HUES6 (cell line): ENCODE results near the gene NFIA.
A peak's percentile ranks its signal among the peaks of the same experiment; 100 is the strongest.

Experiments
- H3K27ac ChIP-seq: 2 replicates; pipeline ENCODE4 v1.7.0; 2013; ENCODE audit warnings: low read depth, mild to moderate bottlenecking, low read length, inconsistent platforms
- H3K27me3 ChIP-seq: 2 replicates; pipeline ENCODE4 v1.6.1; 2013; ENCODE audit warnings: low read length; ENCODE audit not compliant: control insufficient read depth, insufficient read depth
- H3K36me3 ChIP-seq: 2 replicates; pipeline ENCODE4 v1.6.1; 2013; ENCODE audit warnings: low read length; ENCODE audit not compliant: control insufficient read depth, insufficient read depth
- H3K4me1 ChIP-seq: 2 replicates; pipeline ENCODE4 v1.6.1; 2013; ENCODE audit warnings: low read length; ENCODE audit not compliant: control insufficient read depth, insufficient read depth
- H3K4me3 ChIP-seq: 2 replicates; pipeline ENCODE4 v1.5.1; 2013; ENCODE audit warnings: low read depth, low read length
- H3K9ac ChIP-seq: one replicate; pipeline ENCODE4 v1.6.1; 2013; ENCODE audit warnings: mild to moderate bottlenecking, low read length
- H3K9me3 ChIP-seq: 2 replicates; pipeline ENCODE4 v1.6.1; 2013; ENCODE audit warnings: low read depth, low read length; ENCODE audit not compliant: control insufficient read depth, insufficient read depth

The NFIA gene

GRCh38 chr1:61082311-61083012 lies at the start of gene NFIA:
Gene NFIA, plus strand, starts transcription at chr1:61082561.
- Histone ChIP-seq H3K9me3 (no peaks in the 10 kb centered on the region), H3K4me3 (peak within 1 kb of the TSS; percentile 82), H3K4me1 (peaks cover 30% of the 10 kb centered on the region), H3K27me3 (peaks cover 78% of the 10 kb centered on the region), H3K27ac (no peak within 1 kb of the TSS), H3K9ac (peak within 1 kb of the TSS; percentile 51), H3K36me3 (no peaks in the 10 kb centered on the region)

- Histone ChIP-seq H3K9me3 (peaks cover 4% of the 10 kb centered on the region; the same call in 1 of the 2 replicates), H3K4me3 (no peak overlapping the region), H3K36me3 (no peaks in the 10 kb centered on the region)
Measured at GRCh38 chr1:61035880-61036279, 46.5 kb upstream of the NFIA start.

GRCh38 chr1:61042466-61043009 lies 39.8 kb upstream of the NFIA start:
- 0 out of 2 replicates have a peak, but pooled peaks cover 3% of the 10 kb centered on the region for H3K4me1 ChIP-seq
- H3K27me3 ChIP-seq = peaks cover 35% of the 10 kb centered on the region
- H3K4me3 ChIP-seq = peak overlapping the region; percentile 50
- no peaks in the 10 kb centered on the region for H3K9me3 ChIP-seq
- no peaks in the 10 kb centered on the region for H3K36me3 ChIP-seq
- H3K27ac ChIP-seq = no peak overlapping the region
- no peak overlapping the region for H3K9ac ChIP-seq

More at GRCh38 chr1:61035880-61036279, 46.5 kb upstream of the NFIA start:
- no peaks in the 10 kb centered on the region for H3K4me1 ChIP-seq
- H3K27me3 ChIP-seq = no peaks in the 10 kb centered on the region
- H3K27ac ChIP-seq = no peak overlapping the region
- H3K9ac ChIP-seq = no peak overlapping the region

GRCh38 chr1:61043010-61043820 lies 39.1 kb upstream of the NFIA start:
- Histone ChIP-seq H3K4me3 (peak overlapping the region; percentile 50), H3K27me3 (peaks cover 35% of the 10 kb centered on the region), H3K27ac (no peak overlapping the region), H3K36me3 (no peaks in the 10 kb centered on the region), H3K9me3 (no peaks in the 10 kb centered on the region), H3K9ac (peak overlapping the region; percentile 27), H3K4me1 (0 out of 2 replicates have a peak, but pooled peaks cover 3% of the 10 kb centered on the region)

- no peak overlapping the region for H3K9ac ChIP-seq
Measured at GRCh38 chr1:61046434-61046833, 35.9 kb upstream of the NFIA start.

GRCh38 chr1:61047061-61047460 lies 35.3 kb upstream of the NFIA start:
- no peak overlapping the region for H3K4me3 ChIP-seq
- H3K9ac ChIP-seq = no peak overlapping the region
- H3K27me3 ChIP-seq = peaks cover 49% of the 10 kb centered on the region

More at GRCh38 chr1:61046434-61046833, 35.9 kb upstream of the NFIA start:
- Histone ChIP-seq H3K27me3 (peaks cover 47% of the 10 kb centered on the region), H3K27ac (no peak overlapping the region), H3K4me1 (0 out of 2 replicates have a peak, but pooled peaks cover 6% of the 10 kb centered on the region), H3K36me3 (no peaks in the 10 kb centered on the region), H3K4me3 (no peak overlapping the region), H3K9me3 (no peaks in the 10 kb centered on the region)

GRCh38 chr1:61049850-61050540 lies 32.4 kb upstream of the NFIA start:
- Histone ChIP-seq H3K9ac (no peak overlapping the region), H3K9me3 (no peaks in the 10 kb centered on the region), H3K27ac (no peak overlapping the region), H3K27me3 (peaks cover 49% of the 10 kb centered on the region), H3K4me3 (peak overlapping the region; percentile 62), H3K36me3 (no peaks in the 10 kb centered on the region), H3K4me1 (peaks cover 26% of the 10 kb centered on the region)

More at GRCh38 chr1:61047061-61047460, 35.3 kb upstream of the NFIA start:
- H3K36me3 ChIP-seq = no peaks in the 10 kb centered on the region
- peaks cover 8% of the 10 kb centered on the region for H3K4me1 ChIP-seq
- H3K9me3 ChIP-seq = no peaks in the 10 kb centered on the region
- no peak overlapping the region for H3K27ac ChIP-seq

GRCh38 chr1:61050541-61051442 lies 31.6 kb upstream of the NFIA start:
- Histone ChIP-seq H3K27ac (no peak overlapping the region), H3K36me3 (no peaks in the 10 kb centered on the region), H3K9me3 (no peaks in the 10 kb centered on the region), H3K4me1 (peaks cover 27% of the 10 kb centered on the region), H3K4me3 (peak overlapping the region; percentile 62), H3K9ac (no peak overlapping the region), H3K27me3 (peaks cover 55% of the 10 kb centered on the region)

GRCh38 chr1:61051443-61051718 lies 31.0 kb upstream of the NFIA start:
- Histone ChIP-seq H3K27me3 (peaks cover 61% of the 10 kb centered on the region), H3K9me3 (no peaks in the 10 kb centered on the region), H3K4me1 (peaks cover 29% of the 10 kb centered on the region), H3K36me3 (no peaks in the 10 kb centered on the region), H3K27ac (no peak overlapping the region), H3K4me3 (peak overlapping the region; percentile 62), H3K9ac (no peak overlapping the region)

GRCh38 chr1:61051719-61052394 lies 30.5 kb upstream of the NFIA start:
- Histone ChIP-seq H3K36me3 (no peaks in the 10 kb centered on the region), H3K4me3 (peak overlapping the region; percentile 62), H3K9me3 (no peaks in the 10 kb centered on the region), H3K27ac (no peak overlapping the region), H3K4me1 (peaks cover 32% of the 10 kb centered on the region), H3K27me3 (peaks cover 66% of the 10 kb centered on the region), H3K9ac (no peak overlapping the region)
